Prostate gland (tissue), 2 donors: ENCODE data around the gene SLC35B1.

ENCODE experiments used
- CTCF ChIP-seq, 4 experiments: fragments of 200-600 bp in 2 of 4; fragments of 450-650 bp in 2 of 4; sonication (generic) in 2 of 4; IDR thresholded peaks; 1 replicate in 3 of 4; 2 replicates in 1 of 4; pipeline ENCODE4 v1.5.1; 2016 to 2019; ENCODE audit warnings: antibody characterized with exemption in 4 of 4, mild to moderate bottlenecking in 2 of 4, moderate library complexity in 2 of 4
- POLR2A ChIP-seq: fragments of 450-650 bp; IDR thresholded peaks from one replicate; pipeline ENCODE4 v1.6.1; 2016; ENCODE audit warnings: antibody characterized with exemption, mild to moderate bottlenecking
- POLR2AphosphoS5 ChIP-seq: sonication (generic); formaldehyde crosslinking; IDR thresholded peaks from one replicate; pipeline ENCODE4 v1.6.1; 2017; ENCODE audit warnings: antibody characterized with exemption

DNA sequence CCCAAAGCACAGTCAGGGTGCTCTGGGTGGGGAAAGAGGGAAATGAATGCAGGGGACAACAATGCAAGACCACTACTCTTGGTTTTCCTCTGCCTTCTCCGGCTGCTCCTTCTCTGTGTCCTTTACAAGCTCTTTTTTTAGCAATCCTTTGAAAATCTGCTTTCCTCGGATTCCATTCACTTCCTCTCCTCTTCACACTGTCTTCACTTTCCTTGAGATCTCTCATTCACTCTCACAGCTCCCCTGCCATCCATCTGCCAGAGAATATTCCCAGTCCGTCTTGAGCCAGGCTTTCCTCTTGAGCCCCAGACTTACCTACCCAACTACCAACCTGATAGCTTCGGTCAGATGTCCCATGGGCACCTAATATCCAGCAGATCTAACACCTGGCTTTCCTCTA lies 18.9 kb downstream of the SLC35B1 start:
- TF ChIP-seq CTCF (IDR thresholded peaks at IDR 0.05) (no peak), POLR2A (no peak), POLR2AphosphoS5 (no peak)
